ENCODE data around the gene SMAD3. TPM values are rescaled to one million over a fixed set of nuclear protein-coding genes. Genes with fewer than 3 reads are reported as not detected.

The SMAD3 gene
- total and polyA plus RNA-seq, 2 of the 8 experiments (the other 6 are each of a cell fraction or from before 2014, with no cell fraction given), result 10.1 to 12.4 TPM

- Histone ChIP-seq H2AFZ (ENCODE audit: low read length) (no peak overlapping the region), H3K14ac (ENCODE audit: insufficient read length) (no peak overlapping the region), H3K36me3 (ENCODE audit: control insufficient read depth in 2 of 4, insufficient read depth in 4 of 4, low read length in 3 of 4) (no peaks in the 10 kb centered on the region), H3K27me3 (replicated peaks in 1 of 4; ENCODE audit: control insufficient read depth in 3 of 4, extremely low read depth in 1 of 4, insufficient read depth in 3 of 4, low read length in 3 of 4) (no peaks in the 10 kb centered on the region; a peak in 1 of 7 replicates), H2BK12ac (ENCODE audit: low read depth, low read length) (no peak overlapping the region), H3K9me3 (ENCODE audit: insufficient read depth in 2 of 2, low read depth in 1 of 2, low read length in 1 of 2) (no peaks in the 10 kb centered on the region), H3K4me3 (ENCODE audit: extremely low read depth in 1 of 4, insufficient read depth in 2 of 4, low read depth in 3 of 4, low read length in 4 of 4) (no peak overlapping the region), H2BK120ac (replicated peaks; ENCODE audit: low read depth, low read length) (no peak overlapping the region), H4K91ac (replicated peaks; ENCODE audit: insufficient read length, low read length) (no peak overlapping the region), H3K27ac (ENCODE audit: low read depth, low read length) (no peak overlapping the region), H3K9ac (replicated peaks in 1 of 4; ENCODE audit: extremely low read depth in 1 of 4, low read depth in 3 of 4, low read length in 3 of 4) (no peak overlapping the region), H3K79me1 (ENCODE audit: low read depth, low read length) (no peaks in the 10 kb centered on the region), H2AK5ac (ENCODE audit: low read depth, low read length) (no peak overlapping the region), H3K23me2 (ENCODE audit: low read depth, low read length) (no peaks in the 10 kb centered on the region), H3K4ac (replicated peaks; ENCODE audit: insufficient read length, low read depth, low read length) (no peak overlapping the region), H3K18ac (ENCODE audit: extremely low read depth, low read length) (no peak overlapping the region), H2BK5ac (ENCODE audit: low read depth, low read length) (no peak overlapping the region), H3K23ac (ENCODE audit: insufficient read length) (no peak overlapping the region), H2BK15ac (ENCODE audit: low read length) (no peak overlapping the region), H4K8ac (ENCODE audit: extremely low read depth, insufficient read depth, low read length) (no peak overlapping the region), H4K20me1 (replicated peaks in 1 of 2; ENCODE audit: control insufficient read depth in 1 of 2, insufficient read depth in 2 of 2, low read length in 2 of 2) (no peaks in the 10 kb centered on the region), H4K5ac (ENCODE audit: insufficient read length, low read depth, low read length) (no peak overlapping the region), H3K4me2 (ENCODE audit: insufficient read depth in 1 of 2, low read depth in 2 of 2, low read length in 2 of 2) (no peak overlapping the region), H3K4me1 (replicated peaks in 1 of 4; ENCODE audit: control insufficient read depth in 3 of 4, insufficient read depth in 4 of 4, low read length in 3 of 4) (peaks cover 18 to 30% (median 21%) of the 10 kb centered on the region in 4 experiments), H3K56ac (replicated peaks; ENCODE audit: insufficient read length, low read depth, low read length) (no peak overlapping the region), H3K79me2 (ENCODE audit: control insufficient read depth in 1 of 2, insufficient read depth in 2 of 2, low read length in 2 of 2) (no peaks in the 10 kb centered on the region), H2BK20ac (ENCODE audit: low read length) (no peak overlapping the region)
- DNase-seq (ENCODE audit: low read depth in 1 of 2, low spot score in 2 of 2) (no peak), FAIRE-seq (no peak)
- CTCF ChIA-PET (ENCODE audit: partially characterized antibody), result interaction anchor here (0.6 to 2.2 kb wide), 8 partner anchors 11 to 174 kb away, joined by 3 to 7 read pairs (median 4); no protein-coding TSS in a partner anchor
- POLR2A ChIA-PET (ENCODE audit: partially characterized antibody), result interaction anchor here (1.0 to 1.5 kb wide), 4 partner anchors 10 to 71 kb away, joined by 3 to 4 read pairs (median 4); no protein-coding TSS in a partner anchor
- no peak for TF ChIP-seq SUZ12 (IDR thresholded peaks at IDR 0.05; ENCODE audit: low read length)
- no peak for TF ChIP-seq RAD21 (IDR thresholded peaks at IDR 0.05 in 1 of 2, conservative IDR thresholded peaks at IDR 0.05 in 1 of 2; ENCODE audit: low read depth in 2 of 2, low read length in 2 of 2)
- no peak for TF ChIP-seq NRF1 (IDR thresholded peaks at IDR 0.05; ENCODE audit: low read depth, low read length)
- TF ChIP-seq TCF12 (IDR thresholded peaks at IDR 0.05; ENCODE audit: low read depth, low read length), result no peak
- WGBS, 2 experiments (ENCODE audit: extremely low coverage in 1 of 2, insufficient coverage in 1 of 2, insufficient read length in 1 of 2, insufficient replicate concordance in 2 of 2, low coverage in 1 of 2, low lambda C conversion rate in 2 of 2, missing lambda C conversion rate in 1 of 2), result 90% methylated on average over 7 of the region's 7 CpGs; no CpG with 5 or more reads in 1 of the 2 experiments
Measured at GRCh38 chr15:67142092-67142766, 76.8 kb downstream of the SMAD3 start.

Measured in H1 (cell line).